DOHH2 (cell line): Measurements from ENCODE around the gene SUN3.

Source experiments
- H3F3A ChIP-seq: fragments of 200-600 bp; sonication (generic), shearing (Covaris generic); 2 replicates; pipeline ENCODE4 v1.6.0; 2016; ENCODE audit warnings: antibody characterized with exemption, mild to moderate bottlenecking; ENCODE audit not compliant: control insufficient read depth, insufficient read depth
- H3K27ac ChIP-seq: fragments of 200-600 bp; sonication (generic); 2 replicates; pipeline ENCODE4 v1.5.1; 2014; ENCODE audit warnings: low read depth, mild to moderate bottlenecking, low read length, moderate library complexity
- H3K27me3 ChIP-seq: fragments of 200-600 bp; sonication (generic); 2 replicates; pipeline ENCODE4 v1.6.1; 2014; ENCODE audit warnings: mild to moderate bottlenecking, low read length, mixed read lengths; ENCODE audit not compliant: control insufficient read depth
- H3K36me3 ChIP-seq: fragments of 200-600 bp; sonication (generic); 2 replicates; pipeline ENCODE4 v1.6.1; 2014; ENCODE audit warnings: mild to moderate bottlenecking, low read length, moderate library complexity, mixed read lengths; ENCODE audit not compliant: control insufficient read depth
- H3K4me1 ChIP-seq: fragments of 200-600 bp; sonication (generic); 2 replicates; pipeline ENCODE4 v1.6.1; 2014; ENCODE audit warnings: mild to moderate bottlenecking, low read length, mixed read lengths; ENCODE audit not compliant: control insufficient read depth
- H3K4me2 ChIP-seq: fragments of 200-600 bp; sonication (generic); 2 replicates; pipeline ENCODE4 v1.6.0; 2014; ENCODE audit warnings: mild to moderate bottlenecking, low read length, moderate library complexity
- H3K4me3 ChIP-seq: fragments of 200-600 bp; sonication (generic); 2 replicates; pipeline ENCODE4 v1.5.1; 2014; ENCODE audit warnings: mild to moderate bottlenecking, low read length, mixed read lengths
- H3K79me2 ChIP-seq: fragments of 200-600 bp; sonication (generic); 2 replicates; pipeline ENCODE4 v1.6.1; 2014; ENCODE audit warnings: mild to moderate bottlenecking, low read length, mixed read lengths; ENCODE audit not compliant: control insufficient read depth
- H3K9me2 ChIP-seq: fragments of 200-600 bp; sonication (generic); replicated peaks from 2 replicates; pipeline ENCODE4 v1.6.1; 2014; ENCODE audit warnings: mild to moderate bottlenecking, low read length, mixed read lengths; ENCODE audit not compliant: control insufficient read depth
- H3K9me3 ChIP-seq: fragments of 200-600 bp; sonication (generic); 2 replicates; pipeline ENCODE4 v1.6.1; 2014; ENCODE audit warnings: antibody characterized with exemption, low read length, mixed read lengths; ENCODE audit not compliant: control insufficient read depth, insufficient read depth
- H4K20me1 ChIP-seq: fragments of 200-600 bp; sonication (generic); 2 replicates; pipeline ENCODE4 v1.6.0; 2014; ENCODE audit warnings: low read depth, mild to moderate bottlenecking, antibody characterized with exemption, low read length, moderate library complexity; ENCODE audit not compliant: control insufficient read depth, insufficient read depth
- EZH2phosphoT487 ChIP-seq: fragments of 200-600 bp; sonication (generic); IDR thresholded peaks from 2 replicates; pipeline ENCODE4 v1.6.1; 2017; ENCODE audit warnings: borderline replicate concordance, mild to moderate bottlenecking, antibody characterized with exemption, low read length, moderate library complexity, mixed read lengths
- TF ChIP-seq, protein P1 (sequence below): fragments of 200-600 bp; sonication (generic); IDR thresholded peaks from one replicate; pipeline ENCODE4 v1.5.1; 2014; ENCODE audit warnings: antibody characterized with exemption, mild to moderate bottlenecking, low read depth, low read length; ENCODE audit not compliant: poor library complexity, severe bottlenecking

SUN3 gene

DNA sequence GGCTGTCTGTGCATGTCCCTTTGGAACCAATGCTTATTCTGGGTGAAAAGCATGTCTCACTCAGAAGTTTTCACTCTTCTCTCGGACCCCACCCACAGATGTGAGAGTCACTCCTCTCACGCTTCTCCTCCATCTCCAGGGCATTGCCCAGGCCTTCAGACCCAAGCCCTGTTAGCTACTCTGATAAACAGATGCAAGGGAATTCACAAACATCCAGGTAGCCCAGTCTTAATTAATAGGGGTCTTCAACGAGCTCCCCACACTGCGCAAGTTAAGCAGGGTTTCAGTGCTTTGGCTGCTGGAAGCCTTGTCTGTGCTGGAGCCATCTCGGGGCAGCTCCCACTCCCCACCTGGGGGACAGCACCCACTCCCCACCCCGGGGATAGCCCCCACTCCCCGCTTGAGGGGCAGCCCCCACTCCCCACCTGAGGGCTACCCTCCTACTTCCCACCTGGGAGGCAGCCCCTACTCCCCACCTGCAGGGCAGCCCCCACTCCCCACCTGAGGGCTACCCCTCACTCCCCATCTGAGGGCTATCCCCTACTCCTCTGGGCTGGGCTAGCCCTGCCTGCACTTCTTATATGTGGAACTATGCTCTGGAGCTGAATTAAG is 89.4 kb downstream of the SUN3 start:
- H3K4me3 ChIP-seq: no peak overlapping the region
- no peak overlapping the region for H3K27ac ChIP-seq
- TF ChIP-seq, protein P1, sequence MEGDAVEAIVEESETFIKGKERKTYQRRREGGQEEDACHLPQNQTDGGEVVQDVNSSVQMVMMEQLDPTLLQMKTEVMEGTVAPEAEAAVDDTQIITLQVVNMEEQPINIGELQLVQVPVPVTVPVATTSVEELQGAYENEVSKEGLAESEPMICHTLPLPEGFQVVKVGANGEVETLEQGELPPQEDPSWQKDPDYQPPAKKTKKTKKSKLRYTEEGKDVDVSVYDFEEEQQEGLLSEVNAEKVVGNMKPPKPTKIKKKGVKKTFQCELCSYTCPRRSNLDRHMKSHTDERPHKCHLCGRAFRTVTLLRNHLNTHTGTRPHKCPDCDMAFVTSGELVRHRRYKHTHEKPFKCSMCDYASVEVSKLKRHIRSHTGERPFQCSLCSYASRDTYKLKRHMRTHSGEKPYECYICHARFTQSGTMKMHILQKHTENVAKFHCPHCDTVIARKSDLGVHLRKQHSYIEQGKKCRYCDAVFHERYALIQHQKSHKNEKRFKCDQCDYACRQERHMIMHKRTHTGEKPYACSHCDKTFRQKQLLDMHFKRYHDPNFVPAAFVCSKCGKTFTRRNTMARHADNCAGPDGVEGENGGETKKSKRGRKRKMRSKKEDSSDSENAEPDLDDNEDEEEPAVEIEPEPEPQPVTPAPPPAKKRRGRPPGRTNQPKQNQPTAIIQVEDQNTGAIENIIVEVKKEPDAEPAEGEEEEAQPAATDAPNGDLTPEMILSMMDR: no peak
- no peak for TF ChIP-seq EZH2phosphoT487
- peaks cover 9% of the 10 kb centered on the region; the same call in 1 of the 2 replicates for H3K27me3 ChIP-seq
- no peaks in the 10 kb centered on the region for H3K36me3 ChIP-seq
- peaks cover 20% of the 10 kb centered on the region for H3K4me1 ChIP-seq
- H3K9me3 ChIP-seq: no peaks in the 10 kb centered on the region
- no peaks in the 10 kb centered on the region for H3F3A ChIP-seq
- H3K79me2 ChIP-seq: no peaks in the 10 kb centered on the region
- H4K20me1 ChIP-seq: no peaks in the 10 kb centered on the region
- H3K9me2 ChIP-seq: no peaks in the 10 kb centered on the region
- H3K4me2 ChIP-seq: no peak overlapping the region

DNA sequence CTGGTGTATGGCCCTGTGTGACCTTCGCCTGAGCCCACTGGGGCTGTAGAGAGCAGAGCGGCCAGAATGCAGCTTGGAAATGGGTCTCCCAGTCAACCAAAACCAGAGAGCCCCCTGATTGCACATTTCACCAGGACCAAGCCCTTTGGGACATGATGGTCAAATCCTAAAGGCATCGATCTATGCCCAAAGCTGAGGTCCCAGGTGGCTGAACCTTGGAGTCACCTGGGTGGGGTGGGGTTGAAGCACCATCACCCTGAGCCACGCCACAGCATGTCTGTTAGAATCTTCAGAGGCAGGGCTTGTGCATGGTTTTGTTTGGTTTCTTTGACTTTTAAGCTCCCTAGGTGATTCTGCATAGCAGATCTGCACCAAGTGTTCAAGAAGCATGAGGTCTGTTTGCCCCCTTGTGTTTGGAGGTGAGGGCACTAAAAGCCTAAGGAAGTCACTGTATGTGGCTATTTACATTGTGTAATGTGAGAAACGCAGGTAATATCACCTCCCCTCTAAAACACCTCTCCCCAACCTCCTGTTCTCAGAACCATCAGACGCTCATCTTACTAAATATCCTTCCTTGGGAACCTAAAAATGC is 90.2 kb downstream of the SUN3 start:
- Histone ChIP-seq H3K36me3 (no peaks in the 10 kb centered on the region), H3K4me2 (no peak overlapping the region), H3F3A (no peaks in the 10 kb centered on the region), H3K9me3 (no peaks in the 10 kb centered on the region), H3K4me1 (peaks cover 20% of the 10 kb centered on the region), H3K9me2 (no peaks in the 10 kb centered on the region), H3K27ac (no peak overlapping the region), H3K4me3 (no peak overlapping the region), H4K20me1 (no peaks in the 10 kb centered on the region), H3K27me3 (peaks cover 9% of the 10 kb centered on the region; the same call in 1 of the 2 replicates), H3K79me2 (no peaks in the 10 kb centered on the region)
- TF ChIP-seq, protein P1: no peak
- no peak for TF ChIP-seq EZH2phosphoT487

DNA sequence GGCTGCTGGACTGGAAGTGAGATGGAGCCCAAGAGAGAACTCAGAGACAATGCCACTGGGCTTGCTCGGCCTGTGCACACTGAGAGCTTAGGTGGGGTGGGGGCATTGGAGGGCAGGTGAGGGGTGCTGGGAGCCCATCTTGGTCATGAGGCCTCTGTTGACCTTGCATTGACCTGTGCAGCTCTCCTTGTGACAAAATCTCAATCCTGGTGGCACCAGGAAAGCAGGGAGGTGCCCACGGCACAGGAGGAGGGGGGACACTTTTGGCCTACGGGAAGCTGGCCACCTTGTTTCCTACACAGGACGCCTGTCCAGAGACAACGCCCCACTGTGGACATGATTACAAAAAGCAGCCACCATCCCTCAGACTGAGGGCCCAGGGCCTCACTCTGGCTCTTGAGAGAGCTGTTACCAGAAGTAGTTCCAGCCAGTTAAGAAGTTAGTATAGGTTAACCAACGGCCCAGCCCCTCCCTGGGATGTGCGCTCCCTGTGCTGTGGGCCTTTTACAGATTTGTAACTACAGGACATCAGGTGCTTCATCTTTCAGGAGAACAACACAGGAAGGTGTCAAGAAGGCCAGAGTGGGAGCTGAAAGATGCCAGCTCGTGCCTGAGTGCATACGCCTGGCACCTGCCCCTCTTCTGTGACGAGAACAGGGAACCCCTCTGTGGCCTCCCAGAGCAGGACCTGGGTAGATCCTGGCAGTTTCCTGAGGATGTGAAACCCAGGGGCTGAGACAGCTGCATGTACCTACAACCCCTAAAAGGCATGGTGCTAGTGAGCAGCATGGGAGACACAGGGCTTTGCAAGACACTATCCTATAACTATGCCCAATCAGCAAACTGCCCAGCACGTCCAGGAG is 91.0 kb downstream of the SUN3 start:
- Histone ChIP-seq H3K4me3 (peak overlapping the region; percentile 13), H3K4me2 (peak overlapping the region; percentile 32), H3K27ac (no peak overlapping the region), H3K9me3 (no peaks in the 10 kb centered on the region), H3K9me2 (no peaks in the 10 kb centered on the region), H4K20me1 (no peaks in the 10 kb centered on the region), H3K36me3 (no peaks in the 10 kb centered on the region), H3F3A (no peaks in the 10 kb centered on the region), H3K4me1 (peaks cover 20% of the 10 kb centered on the region), H3K27me3 (peaks cover 9% of the 10 kb centered on the region; the same call in 1 of the 2 replicates), H3K79me2 (no peaks in the 10 kb centered on the region)
- no peak for TF ChIP-seq EZH2phosphoT487
- TF ChIP-seq, protein P1: peak; percentile 39
